SK-N-SH treated with all-trans-retinoic acid at 6 μM for 48 hours (cell line): Measurements from ENCODE around the gene ASPN.

Experiments used
- CSDC2 ChIP-seq: fragments of 250-450 bp; sonication (Bioruptor Pico); IDR thresholded peaks from 2 replicates; pipeline ENCODE4 v1.5.0; 2020; ENCODE audit warnings: mild to moderate bottlenecking, moderate library complexity
- ESRRG ChIP-seq: fragments of 250-450 bp; sonication (Bioruptor Pico); IDR thresholded peaks from 2 replicates; pipeline ENCODE4 v1.6.1; 2021; ENCODE audit warnings: mild to moderate bottlenecking
- GLIS3 ChIP-seq: fragments of 250-450 bp; sonication (Bioruptor Pico); IDR thresholded peaks from 2 replicates; pipeline ENCODE4 v1.5.0; 2020; ENCODE audit warnings: mild to moderate bottlenecking, moderate library complexity
- ZNF8 ChIP-seq: fragments of 450-650 bp; formaldehyde crosslinking; IDR thresholded peaks from 2 replicates; pipeline ENCODE4 v1.5.0; 2020; ENCODE audit warnings: mild to moderate bottlenecking, moderate library complexity

- TF ChIP-seq CSDC2 (CRISPR knock-in tag) (no peak), ZNF8 (CRISPR knock-in tag) (no peak), GLIS3 (CRISPR knock-in tag) (no peak), ESRRG (CRISPR knock-in tag) (no peak)
Observed at GRCh38 chr9:92476962-92477361, 5.3 kb downstream of the ASPN start.
